AG09319 (cell line): ENCODE data around the gene MYL5.

Source experiments
- DNase-seq: peaks from one replicate; pipeline ENCODE4 v3.0.0-alpha.2; 2010; ENCODE audit warnings: low read depth; ENCODE audit errors: extremely low read depth
- TF ChIP-seq, protein P1 (sequence below): IDR thresholded peaks from 2 replicates; pipeline ENCODE4 v1.5.1; 2011; ENCODE audit warnings: low read depth, mild to moderate bottlenecking, inconsistent platforms, low read length, moderate library complexity

MYL5 gene

DNA sequence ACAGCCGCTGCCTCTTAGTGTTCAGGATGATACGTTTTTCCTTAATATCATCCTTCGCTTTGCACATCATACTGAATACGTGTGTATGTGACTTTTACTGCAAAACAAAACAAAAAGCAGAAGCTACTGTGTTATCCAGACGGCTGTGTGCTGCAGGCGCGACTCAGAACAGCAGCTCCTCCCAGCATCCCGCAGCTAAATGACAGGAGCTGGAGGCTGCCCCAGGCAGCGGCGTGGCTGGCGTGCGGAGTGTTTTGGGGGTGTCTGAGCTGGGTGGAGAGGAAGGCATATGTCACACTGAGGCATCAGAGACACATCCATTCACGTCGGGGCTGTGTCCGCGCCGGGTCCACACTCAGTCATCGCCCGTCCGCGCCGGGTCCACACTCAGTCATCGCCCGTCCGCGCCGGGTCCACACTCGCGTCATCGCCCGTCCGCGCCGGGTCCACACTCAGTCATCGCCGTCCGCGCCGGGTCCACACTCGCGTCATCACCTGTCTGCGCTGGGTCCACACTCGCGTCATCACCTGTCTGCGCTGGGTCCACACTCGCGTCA, 47.9 kb downstream of the MYL5 start:
- TF ChIP-seq, protein P1, sequence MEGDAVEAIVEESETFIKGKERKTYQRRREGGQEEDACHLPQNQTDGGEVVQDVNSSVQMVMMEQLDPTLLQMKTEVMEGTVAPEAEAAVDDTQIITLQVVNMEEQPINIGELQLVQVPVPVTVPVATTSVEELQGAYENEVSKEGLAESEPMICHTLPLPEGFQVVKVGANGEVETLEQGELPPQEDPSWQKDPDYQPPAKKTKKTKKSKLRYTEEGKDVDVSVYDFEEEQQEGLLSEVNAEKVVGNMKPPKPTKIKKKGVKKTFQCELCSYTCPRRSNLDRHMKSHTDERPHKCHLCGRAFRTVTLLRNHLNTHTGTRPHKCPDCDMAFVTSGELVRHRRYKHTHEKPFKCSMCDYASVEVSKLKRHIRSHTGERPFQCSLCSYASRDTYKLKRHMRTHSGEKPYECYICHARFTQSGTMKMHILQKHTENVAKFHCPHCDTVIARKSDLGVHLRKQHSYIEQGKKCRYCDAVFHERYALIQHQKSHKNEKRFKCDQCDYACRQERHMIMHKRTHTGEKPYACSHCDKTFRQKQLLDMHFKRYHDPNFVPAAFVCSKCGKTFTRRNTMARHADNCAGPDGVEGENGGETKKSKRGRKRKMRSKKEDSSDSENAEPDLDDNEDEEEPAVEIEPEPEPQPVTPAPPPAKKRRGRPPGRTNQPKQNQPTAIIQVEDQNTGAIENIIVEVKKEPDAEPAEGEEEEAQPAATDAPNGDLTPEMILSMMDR = no peak
- no peak for DNase-seq

DNA sequence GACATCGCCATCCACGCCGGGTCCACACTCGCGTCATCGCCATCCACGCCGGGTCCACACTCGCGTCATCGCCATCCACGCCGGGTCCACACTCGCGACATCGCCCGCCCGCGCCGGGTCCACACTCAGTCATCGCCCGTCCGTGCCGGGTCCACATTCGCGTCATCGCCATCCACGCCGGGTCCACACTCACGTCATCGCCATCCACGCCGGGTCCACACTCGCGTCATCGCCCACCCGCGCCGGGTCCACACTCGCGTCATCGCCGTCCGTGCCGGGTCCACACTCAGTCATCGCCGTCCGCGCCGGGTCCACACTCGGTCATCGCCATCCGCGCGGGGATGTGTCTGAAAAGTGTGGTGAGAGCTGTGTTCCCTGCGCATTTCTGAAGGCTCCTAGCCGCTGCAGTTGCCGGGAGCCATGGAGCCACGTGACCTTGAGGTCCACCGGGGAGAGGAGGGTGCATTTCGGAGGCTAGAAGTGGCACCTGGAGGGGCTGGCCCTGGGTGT, 48.6 kb downstream of the MYL5 start:
- TF ChIP-seq, protein P1 = no peak
- no peak for DNase-seq

DNA sequence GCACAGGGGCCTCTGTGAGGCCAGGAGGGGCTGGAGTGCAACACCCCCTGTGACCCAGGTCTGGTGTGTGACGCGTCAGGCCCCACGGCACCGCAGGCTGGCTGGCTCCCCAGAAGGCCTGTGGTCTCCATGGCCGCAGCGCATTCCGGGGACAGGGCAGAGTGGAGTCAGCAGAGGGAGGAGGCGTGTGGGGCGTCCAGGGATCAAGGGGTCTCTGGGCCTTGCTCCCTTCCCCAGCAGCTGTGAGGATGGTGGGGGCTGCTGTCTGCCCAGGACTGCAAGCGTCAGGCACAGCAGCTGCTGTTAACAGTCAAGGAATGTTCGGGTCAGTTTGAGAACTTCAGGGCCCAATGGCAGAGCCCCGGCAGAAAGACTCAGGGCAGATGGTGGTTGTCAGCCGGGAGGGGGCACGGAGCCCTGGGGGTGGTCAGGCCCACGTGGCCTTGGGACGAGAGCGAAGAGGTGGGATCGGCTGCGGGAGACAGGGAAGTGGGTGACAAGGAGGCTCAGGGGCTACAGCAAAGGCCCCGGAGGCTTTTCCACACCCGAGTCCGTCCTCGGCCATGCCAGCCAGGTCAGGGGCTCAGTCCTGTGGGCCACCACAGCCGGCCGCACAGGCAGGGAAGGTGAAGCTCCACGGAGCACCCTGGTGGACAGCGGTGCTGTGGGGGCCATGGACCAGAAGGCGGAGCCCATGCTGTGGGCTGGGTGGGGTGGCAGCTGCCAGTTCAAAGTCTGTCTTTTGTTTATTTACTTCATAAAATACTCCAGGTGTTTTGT, 49.6 kb downstream of the MYL5 start:
- TF ChIP-seq, protein P1 = no peak

DNA sequence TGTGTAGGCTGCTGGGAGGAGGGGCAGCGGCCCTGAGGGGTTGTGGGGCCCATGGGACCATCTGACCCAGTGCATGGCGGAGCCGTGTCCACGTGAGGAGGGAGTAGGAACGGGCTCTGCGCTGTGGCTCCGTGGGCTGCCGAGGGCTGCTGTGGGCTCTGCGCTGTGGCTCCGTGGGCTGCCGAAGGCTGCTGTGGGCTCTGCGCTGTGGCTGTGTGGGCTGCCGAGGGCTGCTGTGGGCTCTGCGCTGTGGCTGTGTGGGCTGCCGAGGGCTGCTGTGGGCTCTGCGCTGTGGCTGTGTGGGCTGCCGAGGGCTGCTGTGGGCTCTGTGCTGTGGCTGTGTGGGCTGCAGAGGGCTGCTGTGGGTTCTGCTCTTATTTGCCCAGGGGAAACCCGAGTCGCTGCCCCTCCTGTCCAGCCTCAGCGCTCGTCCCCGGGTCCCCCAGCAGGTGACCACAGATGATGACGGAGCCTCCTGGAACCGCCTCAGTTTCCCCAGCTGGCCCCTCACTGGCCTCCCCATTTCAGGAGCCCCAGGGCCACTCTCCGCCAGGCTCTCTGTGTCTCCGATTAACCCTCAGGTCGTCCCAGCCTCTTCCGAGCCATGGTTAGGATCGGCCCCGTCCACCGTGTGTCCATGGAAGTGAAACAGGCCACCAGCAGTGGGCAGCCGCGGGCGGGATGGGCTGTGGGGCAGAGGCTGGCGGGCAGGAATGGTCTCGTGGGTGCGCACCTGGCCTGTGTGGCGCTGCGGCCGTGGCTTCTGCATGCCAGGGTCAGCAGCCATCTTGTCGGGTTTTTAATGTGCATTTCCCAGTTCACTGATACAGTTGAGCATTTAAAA, 51.3 kb downstream of the MYL5 start:
- TF ChIP-seq, protein P1 = no peak
- DNase-seq = no peak

More for the DNA sequence above, 49.6 kb downstream of the MYL5 start:
- no peak for DNase-seq

DNA sequence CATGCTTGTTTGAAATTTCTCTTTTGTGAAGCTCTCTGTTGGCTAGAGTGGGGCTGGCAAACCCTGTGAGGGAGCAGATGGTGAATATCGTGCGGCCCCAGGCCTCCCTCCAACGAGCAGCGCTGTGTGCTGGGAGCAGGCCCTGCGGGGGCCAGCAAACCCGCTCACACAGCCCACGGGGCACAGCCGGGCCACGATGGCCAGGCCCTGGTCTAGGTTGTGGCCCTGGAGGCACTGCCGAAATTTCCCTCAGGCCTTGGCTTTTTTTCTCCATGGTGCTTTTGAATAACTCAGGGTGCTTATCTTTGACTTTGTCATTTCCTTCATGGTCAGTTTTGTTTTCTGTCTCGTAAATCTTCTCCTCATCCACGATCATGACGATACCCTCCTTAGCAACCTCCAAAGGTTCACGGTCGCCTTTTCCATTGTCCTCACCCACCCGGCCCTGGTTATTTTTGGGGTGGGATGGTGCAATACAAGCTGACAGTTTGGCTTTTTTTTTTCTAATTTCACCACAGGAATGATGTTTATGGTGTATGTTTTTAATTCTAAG, 52.0 kb downstream of the MYL5 start:
- peak; percentile 24 for DNase-seq
- TF ChIP-seq, protein P1 = no peak

DNA sequence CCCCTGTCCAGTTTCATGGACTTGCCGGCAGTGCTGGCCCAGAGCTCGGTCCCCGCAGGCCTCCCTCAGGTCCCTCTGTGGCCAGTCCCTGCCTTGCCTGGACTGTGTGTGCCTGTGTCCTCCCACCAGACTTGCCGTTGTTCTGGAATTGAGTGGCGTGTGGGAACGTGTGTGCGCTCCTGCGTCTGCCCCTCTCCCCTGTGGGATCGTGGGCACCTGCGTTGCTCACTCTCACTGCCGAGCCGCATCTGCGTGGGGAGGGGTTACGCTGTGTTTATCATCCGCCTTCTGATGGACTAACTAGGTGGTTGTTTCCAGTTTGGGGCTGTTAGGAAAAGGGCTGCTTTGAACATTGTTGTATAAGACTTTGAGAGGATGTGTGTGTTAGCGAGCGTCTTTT, 52.5 kb downstream of the MYL5 start:
- TF ChIP-seq, protein P1 = no peak
- no peak for DNase-seq
